ENCODE results near the gene HAPSTR1. TPM values are rescaled to one million over a fixed set of nuclear protein-coding genes. Genes with fewer than 3 reads are reported as not detected.

Gene HAPSTR1
- total RNA-seq, 1 experiment from 2014 or later: 82.8 TPM

- no TSS peak for BruUV-seq (replicated peaks)
- Histone ChIP-seq H3K4me1 (replicated peaks; ENCODE audit: insufficient read depth) (no peaks in the 10 kb centered on the region), H4K20me1 (ENCODE audit: insufficient read depth) (no peaks in the 10 kb centered on the region), H3K36me3 (ENCODE audit: low read depth) (no peaks in the 10 kb centered on the region), H3K79me2 (ENCODE audit: low read depth) (no peaks in the 10 kb centered on the region), H3K27ac (no peak overlapping the region), H3K27me3 (ENCODE audit: insufficient read depth, low read depth) (no peaks in the 10 kb centered on the region), H2AFZ (no peak overlapping the region), H3K9me3 (ENCODE audit: insufficient read depth, low read depth) (no peaks in the 10 kb centered on the region), H3K9me2 (ENCODE audit: insufficient read depth) (no peaks in the 10 kb centered on the region), H3K4me3 (no peak overlapping the region), H3F3A (ENCODE audit: insufficient read depth, low read depth) (peaks cover 3% of the 10 kb centered on the region; the same call in 1 of the 2 replicates), H3K4me2 (no peak overlapping the region)
- ChIA-PET CTCF (no interaction called here), POLR2A (ENCODE audit: unreplicated experiment) (no interaction called here)
- TF ChIP-seq, protein P1, sequence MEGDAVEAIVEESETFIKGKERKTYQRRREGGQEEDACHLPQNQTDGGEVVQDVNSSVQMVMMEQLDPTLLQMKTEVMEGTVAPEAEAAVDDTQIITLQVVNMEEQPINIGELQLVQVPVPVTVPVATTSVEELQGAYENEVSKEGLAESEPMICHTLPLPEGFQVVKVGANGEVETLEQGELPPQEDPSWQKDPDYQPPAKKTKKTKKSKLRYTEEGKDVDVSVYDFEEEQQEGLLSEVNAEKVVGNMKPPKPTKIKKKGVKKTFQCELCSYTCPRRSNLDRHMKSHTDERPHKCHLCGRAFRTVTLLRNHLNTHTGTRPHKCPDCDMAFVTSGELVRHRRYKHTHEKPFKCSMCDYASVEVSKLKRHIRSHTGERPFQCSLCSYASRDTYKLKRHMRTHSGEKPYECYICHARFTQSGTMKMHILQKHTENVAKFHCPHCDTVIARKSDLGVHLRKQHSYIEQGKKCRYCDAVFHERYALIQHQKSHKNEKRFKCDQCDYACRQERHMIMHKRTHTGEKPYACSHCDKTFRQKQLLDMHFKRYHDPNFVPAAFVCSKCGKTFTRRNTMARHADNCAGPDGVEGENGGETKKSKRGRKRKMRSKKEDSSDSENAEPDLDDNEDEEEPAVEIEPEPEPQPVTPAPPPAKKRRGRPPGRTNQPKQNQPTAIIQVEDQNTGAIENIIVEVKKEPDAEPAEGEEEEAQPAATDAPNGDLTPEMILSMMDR (conservative IDR thresholded peaks at IDR 0.05): no peak
- TF ChIP-seq EZH2 (IDR thresholded peaks at IDR 0.05; ENCODE audit: low read depth): no peak
- intact Hi-C loops (cut with micrococcal nuclease; ENCODE audit: unreplicated experiment): no loop called here
- no peak for DNase-seq
Observed at GRCh38 chr16:9055115-9055514, 36.3 kb upstream of the HAPSTR1 start.

- Histone ChIP-seq H3K4me3 (no peak overlapping the region), H4K20me1 (ENCODE audit: insufficient read depth) (no peaks in the 10 kb centered on the region), H3K9me3 (ENCODE audit: insufficient read depth, low read depth) (no peaks in the 10 kb centered on the region), H3K9me2 (ENCODE audit: insufficient read depth) (no peaks in the 10 kb centered on the region), H3K27ac (no peak overlapping the region), H3K4me1 (replicated peaks; ENCODE audit: insufficient read depth) (no peaks in the 10 kb centered on the region), H3K4me2 (no peak overlapping the region), H3K36me3 (ENCODE audit: low read depth) (no peaks in the 10 kb centered on the region), H2AFZ (no peak overlapping the region), H3F3A (ENCODE audit: insufficient read depth, low read depth) (peaks cover 3% of the 10 kb centered on the region; the same call in 1 of the 2 replicates), H3K79me2 (ENCODE audit: low read depth) (no peaks in the 10 kb centered on the region), H3K27me3 (ENCODE audit: insufficient read depth, low read depth) (no peaks in the 10 kb centered on the region)
- ChIA-PET CTCF (no interaction called here), POLR2A (ENCODE audit: unreplicated experiment) (no interaction called here)
- TF ChIP-seq, protein P1 (conservative IDR thresholded peaks at IDR 0.05): no peak
- no peak for TF ChIP-seq EZH2 (IDR thresholded peaks at IDR 0.05; ENCODE audit: low read depth)
- DNase-seq: no peak
- BruUV-seq (replicated peaks): no TSS peak
- intact Hi-C loops (cut with micrococcal nuclease; ENCODE audit: unreplicated experiment): no loop called here
Observed at GRCh38 chr16:9055661-9056060, 35.8 kb upstream of the HAPSTR1 start.

GRCh38 chr16:9056061-9056460 is 35.4 kb upstream of the HAPSTR1 start:
- Histone ChIP-seq H3K4me2 (no peak overlapping the region), H2AFZ (no peak overlapping the region), H3K79me2 (ENCODE audit: low read depth) (no peaks in the 10 kb centered on the region), H3K9me3 (ENCODE audit: insufficient read depth, low read depth) (no peaks in the 10 kb centered on the region), H3K27me3 (ENCODE audit: insufficient read depth, low read depth) (no peaks in the 10 kb centered on the region), H4K20me1 (ENCODE audit: insufficient read depth) (no peaks in the 10 kb centered on the region), H3K9me2 (ENCODE audit: insufficient read depth) (no peaks in the 10 kb centered on the region), H3K4me1 (replicated peaks; ENCODE audit: insufficient read depth) (peaks cover 2% of the 10 kb centered on the region), H3K4me3 (no peak overlapping the region), H3F3A (ENCODE audit: insufficient read depth, low read depth) (peaks cover 3% of the 10 kb centered on the region; the same call in 1 of the 2 replicates), H3K36me3 (ENCODE audit: low read depth) (no peaks in the 10 kb centered on the region), H3K27ac (no peak overlapping the region)
- no TSS peak for BruUV-seq (replicated peaks)
- no peak for DNase-seq
- intact Hi-C loops (cut with micrococcal nuclease; ENCODE audit: unreplicated experiment): no loop called here
- no peak for TF ChIP-seq EZH2 (IDR thresholded peaks at IDR 0.05; ENCODE audit: low read depth)
- TF ChIP-seq, protein P1 (conservative IDR thresholded peaks at IDR 0.05): no peak
- ChIA-PET POLR2A (ENCODE audit: unreplicated experiment) (no interaction called here), CTCF (no interaction called here)

Data from PC-9 (cell line).